ENCODE measurements around the gene KL.

The KL gene

GRCh38 chr13:33006134-33006533 is 10.1 kb upstream of the KL start:
- DNase-seq, result no peak

- no peak for DNase-seq
Measured at GRCh38 chr13:33006638-33007037, 9.6 kb upstream of the KL start.

- no peak for DNase-seq
Measured at GRCh38 chr13:33007237-33007636, 9.0 kb upstream of the KL start.

GRCh38 chr13:33007950-33008349 is 8.3 kb upstream of the KL start:
- no peak for DNase-seq

GRCh38 chr13:33008946-33009722 is 7.1 kb upstream of the KL start:
- no peak for DNase-seq

GRCh38 chr13:33011828-33012470 is 4.3 kb upstream of the KL start:
- no peak for DNase-seq

- no peak for DNase-seq
Measured at GRCh38 chr13:33014291-33014690, 1.9 kb upstream of the KL start.

- no peak for DNase-seq
Measured at GRCh38 chr13:33015241-33015668, 968 bp upstream of the KL start.

GRCh38 chr13:33015791-33016323 is 366 bp upstream of the KL start:
- no peak for DNase-seq

GRCh38 chr13:33017323-33017929 is 1.2 kb downstream of the KL start:
- peak; percentile 66 for DNase-seq

- DNase-seq, result no peak
Measured at GRCh38 chr13:33018886-33019285, 2.7 kb downstream of the KL start.

GRCh38 chr13:33022986-33023385 is 6.8 kb downstream of the KL start:
- no peak for DNase-seq

- DNase-seq, result no peak
Measured at GRCh38 chr13:33025220-33025744, 9.1 kb downstream of the KL start.

- DNase-seq, result no peak
Measured at GRCh38 chr13:33026489-33027152, 10.4 kb downstream of the KL start.

- DNase-seq, result no peak
Measured at GRCh38 chr13:33028620-33029019, 12.4 kb downstream of the KL start.

GRCh38 chr13:33031277-33031676 is 15.1 kb downstream of the KL start:
- DNase-seq, result no peak

- no peak for DNase-seq
Measured at GRCh38 chr13:33032037-33032625, 15.9 kb downstream of the KL start.

- DNase-seq, result no peak
Measured at GRCh38 chr13:33033051-33033812, 17.0 kb downstream of the KL start.

GRCh38 chr13:33033986-33034385 is 17.8 kb downstream of the KL start:
- no peak for DNase-seq

GRCh38 chr13:33034882-33035520 is 18.8 kb downstream of the KL start:
- DNase-seq, result peak; percentile 27

GRCh38 chr13:33037673-33038072 is 21.4 kb downstream of the KL start:
- DNase-seq, result no peak

Data from OCI-M1 (cell line).